ENCODE data around the gene FKBP1A. TPM values are rescaled to one million over a fixed set of nuclear protein-coding genes. Genes with fewer than 3 reads are reported as not detected.

The FKBP1A gene
- total and polyA plus RNA-seq, 10 donors, result 135 to 338 (median 248) TPM

DNA sequence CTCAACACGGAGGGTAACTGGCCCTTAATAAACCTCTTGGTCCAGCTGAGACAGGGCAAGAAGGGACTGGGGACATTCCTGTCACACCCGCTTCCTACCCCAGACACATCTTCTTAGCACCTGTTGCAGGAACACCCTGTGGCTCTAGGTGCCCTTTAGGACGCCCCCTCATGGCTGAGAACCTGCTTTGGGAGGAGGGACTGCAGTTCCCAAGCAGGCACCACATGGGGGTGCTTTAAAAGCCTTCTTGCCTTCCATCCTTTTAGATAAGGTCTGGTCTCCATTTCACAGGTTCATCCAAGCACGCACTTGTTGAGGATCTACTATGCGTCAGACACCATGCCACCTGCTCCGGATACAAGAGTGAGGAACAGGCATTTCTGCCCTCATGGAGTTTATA lies 47.2 kb upstream of the FKBP1A start:
- no peak overlapping the region for H3K4me3 ChIP-seq
- no peak for DNase-seq
- H3K4me1 ChIP-seq, result peaks cover 5 to 34% (median 14%) of the 10 kb centered on the region in 6 donors
- H3K27me3 ChIP-seq (replicated peaks in 1 of 7), result no peaks in the 10 kb centered on the region
- 65 to 92% (median 83%) methylated on average over 6 of the region's 6 CpGs for WGBS, 5 donors
- TF ChIP-seq POLR2A (IDR thresholded peaks at IDR 0.05) (no peak), POLR2AphosphoS5 (IDR thresholded peaks at IDR 0.05) (no peak), CTCF (IDR thresholded peaks at IDR 0.05 in 8 of 11, conservative IDR thresholded peaks at IDR 0.05 in 3 of 11) (peak in 4 of 11 experiments; percentile 9 to 37 (median 28))
- H3K36me3 ChIP-seq, result peaks cover 12 to 65% (median 47%) of the 10 kb centered on the region in 6 donors
- intact Hi-C loops (cut with DNase I; ENCODE audit: low total_unique reads), result no loop called here
- H3K9me3 ChIP-seq, result no peaks in the 10 kb centered on the region
- no peak overlapping the region for H3K27ac ChIP-seq

DNA sequence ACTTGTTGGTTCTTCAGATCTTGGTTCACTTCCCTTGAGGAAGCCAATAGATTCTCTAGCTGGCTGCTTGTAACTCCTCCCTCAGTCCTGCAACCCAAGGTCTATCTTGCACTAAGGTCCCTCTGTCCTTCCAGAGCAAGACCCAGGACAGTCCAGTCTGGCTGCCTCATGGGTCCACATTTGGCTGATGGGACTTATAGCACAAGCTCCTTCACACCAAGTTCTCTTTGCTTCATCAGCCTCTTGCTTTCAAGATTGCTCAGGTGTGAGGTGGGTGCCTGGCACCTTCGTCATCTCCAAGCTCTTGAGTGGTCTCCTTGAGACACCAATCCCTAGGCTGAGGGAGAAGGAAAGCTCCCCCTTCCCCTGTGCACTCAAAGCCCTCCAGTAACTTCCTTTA lies 45.5 kb upstream of the FKBP1A start:
- H3K9me3 ChIP-seq, result no peaks in the 10 kb centered on the region
- intact Hi-C loops (cut with DNase I; ENCODE audit: low total_unique reads), result loop anchor here (2.0 kb wide), 1 partner anchor 126 kb away; no protein-coding TSS in a partner anchor
- no peak overlapping the region for H3K27ac ChIP-seq
- H3K4me3 ChIP-seq, result no peak overlapping the region
- peaks cover 15 to 48% (median 27%) of the 10 kb centered on the region in 6 donors for H3K4me1 ChIP-seq
- WGBS, 5 donors, result 5 to 92% (median 44%) methylated on average over 1 of the region's 1 CpG
- DNase-seq, result no peak
- H3K36me3 ChIP-seq, result peaks cover 4 to 48% (median 30%) of the 10 kb centered on the region in 6 donors
- H3K27me3 ChIP-seq (replicated peaks in 1 of 7), result peaks cover 0 to 5% (median 0%) of the 10 kb centered on the region in 7 donors
- TF ChIP-seq CTCF (IDR thresholded peaks at IDR 0.05 in 8 of 11, conservative IDR thresholded peaks at IDR 0.05 in 3 of 11), result no peak
- no peak for TF ChIP-seq POLR2A (IDR thresholded peaks at IDR 0.05)
- TF ChIP-seq POLR2AphosphoS5 (IDR thresholded peaks at IDR 0.05), result no peak

DNA sequence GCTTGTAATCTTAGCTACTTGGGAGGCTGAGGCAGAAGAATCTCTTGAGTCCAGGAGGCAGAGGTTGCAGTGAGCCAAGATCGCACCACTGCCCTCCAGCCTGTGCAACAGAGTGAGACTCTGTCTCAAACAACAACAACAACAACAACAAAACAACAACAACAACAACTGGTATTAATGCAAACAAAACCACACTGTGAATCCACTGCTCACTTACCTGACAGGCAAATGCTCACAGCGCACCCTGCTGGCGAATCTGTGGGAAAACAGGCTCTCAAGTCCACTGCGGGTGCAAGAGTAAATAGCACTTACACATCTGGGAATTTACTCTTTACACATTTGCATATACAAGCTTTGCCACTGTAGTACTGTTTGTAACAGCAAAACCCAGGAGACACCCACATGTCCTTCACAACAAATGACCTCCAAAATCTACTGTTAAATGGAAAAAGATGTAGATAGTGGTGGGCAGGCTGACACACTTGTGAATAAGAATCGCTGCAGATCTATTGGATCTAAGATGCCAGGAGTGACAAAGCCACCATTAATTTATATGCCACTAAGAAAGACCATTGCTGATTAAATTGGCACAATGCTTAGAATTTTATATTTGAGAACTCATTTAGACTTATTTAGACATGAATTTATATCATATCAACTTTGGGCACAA lies 44.5 kb upstream of the FKBP1A start:
- peak; percentile 88 to 95 (median 92) for TF ChIP-seq CTCF (IDR thresholded peaks at IDR 0.05 in 8 of 11, conservative IDR thresholded peaks at IDR 0.05 in 3 of 11)
- TF ChIP-seq POLR2AphosphoS5 (IDR thresholded peaks at IDR 0.05), result peak in 1 of 3 donors; percentile 70
- no peak for TF ChIP-seq POLR2A (IDR thresholded peaks at IDR 0.05)
- DNase-seq, result peak; percentile 95
- Histone ChIP-seq H3K4me1 (peaks cover 15 to 48% (median 27%) of the 10 kb centered on the region in 6 donors), H3K9me3 (no peaks in the 10 kb centered on the region), H3K36me3 (peaks cover 0 to 38% (median 20%) of the 10 kb centered on the region in 6 donors), H3K4me3 (no peak overlapping the region), H3K27ac (no peak overlapping the region), H3K27me3 (replicated peaks in 1 of 7) (peaks cover 0 to 5% (median 0%) of the 10 kb centered on the region in 7 donors)
- WGBS, 5 donors, result 32 to 37% (median 35%) methylated on average over 5 of the region's 5 CpGs
- intact Hi-C loops (cut with DNase I; ENCODE audit: low total_unique reads), result no loop called here

- DNase-seq, result no peak
- intact Hi-C loops (cut with DNase I; ENCODE audit: low total_unique reads), result no loop called here
- TF ChIP-seq POLR2AphosphoS5 (IDR thresholded peaks at IDR 0.05) (no peak), POLR2A (IDR thresholded peaks at IDR 0.05) (no peak), CTCF (IDR thresholded peaks at IDR 0.05 in 8 of 11, conservative IDR thresholded peaks at IDR 0.05 in 3 of 11) (no peak)
- WGBS, 5 donors, result 90 to 94% (median 92%) methylated on average over 8 of the region's 8 CpGs
- peaks cover 15 to 48% (median 27%) of the 10 kb centered on the region in 6 donors for H3K4me1 ChIP-seq
- H3K36me3 ChIP-seq, result peaks cover 0 to 27% (median 9%) of the 10 kb centered on the region in 6 donors
- no peak overlapping the region for H3K27ac ChIP-seq
- H3K4me3 ChIP-seq, result no peak overlapping the region
- peaks cover 0 to 5% (median 0%) of the 10 kb centered on the region in 7 donors for H3K27me3 ChIP-seq (replicated peaks in 1 of 7)
- H3K9me3 ChIP-seq, result no peaks in the 10 kb centered on the region
Measured at GRCh38 chr20:1436263-1436662, 43.4 kb upstream of the FKBP1A start.

All from spleen (tissue), 11 donors.